ENCODE results near the gene GRIK4. TPM values are rescaled to one million over a fixed set of nuclear protein-coding genes. Genes with fewer than 3 reads are reported as not detected.

Gene GRIK4
- total and polyA plus RNA-seq, 8 donors = 0.02 TPM; not detected in 7

- intact Hi-C loops (cut with DNase I) = no loop called here
- Histone ChIP-seq H3K4me1 (no peaks in the 10 kb centered on the region), H3K9me3 (no peaks in the 10 kb centered on the region), H3K27me3 (no peaks in the 10 kb centered on the region), H3K4me3 (no peak overlapping the region), H3K27ac (no peak overlapping the region), H3K36me3 (no peaks in the 10 kb centered on the region)
- WGBS, 2 donors = 66 to 70% methylated on average over 6 of the region's 6 CpGs
- ATAC-seq = no peak
- no peak for FAIRE-seq
- no peak for DNase-seq
- no peak for TF ChIP-seq CTCF (IDR thresholded peaks at IDR 0.05)
These were observed 137.2 kb downstream of the GRIK4 start for GRCh38 chr11:120648771-120649170.

- H3K36me3 ChIP-seq = no peaks in the 10 kb centered on the region
- no peak overlapping the region for H3K27ac ChIP-seq
- no peaks in the 10 kb centered on the region for H3K9me3 ChIP-seq
- DNase-seq (no peak), FAIRE-seq (no peak), ATAC-seq (no peak)
- no peaks in the 10 kb centered on the region for H3K4me1 ChIP-seq
- intact Hi-C loops (cut with DNase I) = no loop called here
- TF ChIP-seq CTCF (IDR thresholded peaks at IDR 0.05) = no peak
- no peak overlapping the region for H3K4me3 ChIP-seq
- H3K27me3 ChIP-seq = no peaks in the 10 kb centered on the region
- 43 to 53% methylated on average over 5 of the region's 5 CpGs for WGBS, 2 donors
These were observed 137.8 kb downstream of the GRIK4 start for GRCh38 chr11:120649316-120649715.

GRCh38 chr11:120651396-120651795 lies 139.8 kb downstream of the GRIK4 start:
- FAIRE-seq (no peak), ATAC-seq (no peak), DNase-seq (no peak)
- intact Hi-C loops (cut with DNase I) = no loop called here
- no peaks in the 10 kb centered on the region for H3K36me3 ChIP-seq
- H3K27ac ChIP-seq = no peak overlapping the region
- 43 to 64% methylated on average over 3 of the region's 3 CpGs for WGBS, 2 donors
- H3K9me3 ChIP-seq = no peaks in the 10 kb centered on the region
- no peak for TF ChIP-seq CTCF (IDR thresholded peaks at IDR 0.05)
- H3K4me3 ChIP-seq = no peak overlapping the region
- H3K4me1 ChIP-seq = no peaks in the 10 kb centered on the region
- H3K27me3 ChIP-seq = no peaks in the 10 kb centered on the region

GRCh38 chr11:120651836-120652235 lies 140.3 kb downstream of the GRIK4 start:
- no peak overlapping the region for H3K4me3 ChIP-seq
- 56 to 75% methylated on average over 6 of the region's 6 CpGs for WGBS, 2 donors
- intact Hi-C loops (cut with DNase I) = no loop called here
- H3K27ac ChIP-seq = no peak overlapping the region
- FAIRE-seq (no peak), DNase-seq (no peak), ATAC-seq (no peak)
- TF ChIP-seq CTCF (IDR thresholded peaks at IDR 0.05) = no peak
- no peaks in the 10 kb centered on the region for H3K4me1 ChIP-seq
- no peaks in the 10 kb centered on the region for H3K9me3 ChIP-seq
- no peaks in the 10 kb centered on the region for H3K27me3 ChIP-seq
- no peaks in the 10 kb centered on the region for H3K36me3 ChIP-seq

GRCh38 chr11:120652705-120653335 lies 141.3 kb downstream of the GRIK4 start:
- no peak for FAIRE-seq
- intact Hi-C loops (cut with DNase I) = no loop called here
- Histone ChIP-seq H3K4me1 (no peaks in the 10 kb centered on the region), H3K27me3 (no peaks in the 10 kb centered on the region), H3K36me3 (no peaks in the 10 kb centered on the region), H3K9me3 (no peaks in the 10 kb centered on the region), H3K27ac (no peak overlapping the region), H3K4me3 (no peak overlapping the region)
- 67 to 70% methylated on average over 3 of the region's 3 CpGs for WGBS, 2 donors
- no peak for TF ChIP-seq CTCF (IDR thresholded peaks at IDR 0.05)
- no peak for DNase-seq
- ATAC-seq = no peak

All from pancreas (tissue), 10 donors.